ENCODE measurements around the gene TBL1Y.
"Not testable (repeated sequence)": the region's sequence is repeated elsewhere in the genome, so short reads cannot be mapped to it uniquely, and the experiment has no call there.

Gene TBL1Y

DNA sequence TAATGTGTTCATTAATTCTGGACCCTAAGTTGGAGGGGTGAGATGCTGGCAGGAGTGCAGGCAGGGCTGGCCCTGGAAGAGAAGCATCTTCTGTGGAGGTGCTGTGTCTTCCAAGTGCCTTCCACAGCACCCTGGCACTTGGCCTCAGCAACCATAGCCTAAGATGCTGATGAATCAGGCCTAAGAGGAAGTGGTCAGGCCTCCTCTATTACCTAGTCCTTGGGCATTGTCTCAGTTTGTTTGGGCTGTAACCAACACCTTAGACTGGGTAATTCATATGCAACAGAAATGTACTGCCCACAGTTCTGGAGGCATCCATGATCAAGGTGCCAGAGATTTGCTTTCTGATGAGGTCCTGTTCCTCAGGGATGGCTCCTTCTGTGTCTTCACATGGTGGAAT lies 128.5 kb downstream of the TBL1Y start:
- no peak for ATAC-seq
- TF ChIP-seq ARNTL (CRISPR knock-in tag; IDR thresholded peaks at IDR 0.05; ENCODE audit: borderline replicate concordance, low read depth) (no peak), GLIS3 (CRISPR knock-in tag; IDR thresholded peaks at IDR 0.05) (no peak), SNAI2 (CRISPR knock-in tag; IDR thresholded peaks at IDR 0.05) (no peak), BACH2 (CRISPR knock-in tag; IDR thresholded peaks at IDR 0.05; ENCODE audit: borderline replicate concordance) (no peak), CSDC2 (CRISPR knock-in tag; IDR thresholded peaks at IDR 0.05) (no peak), RARB (CRISPR knock-in tag; IDR thresholded peaks at IDR 0.05) (no peak), ISL1 (CRISPR knock-in tag; IDR thresholded peaks at IDR 0.05) (no peak), ZFP3 (CRISPR knock-in tag; IDR thresholded peaks at IDR 0.05) (no peak), ESRRG (CRISPR knock-in tag; IDR thresholded peaks at IDR 0.05) (no peak), ZFP30 (CRISPR knock-in tag; IDR thresholded peaks at IDR 0.05) (no peak), ZC3H10 (CRISPR knock-in tag; IDR thresholded peaks at IDR 0.05) (no peak), ZNF565 (CRISPR knock-in tag; conservative IDR thresholded peaks at IDR 0.05; ENCODE audit: low read depth) (no peak), TCF4 (CRISPR knock-in tag; IDR thresholded peaks at IDR 0.05; ENCODE audit: borderline replicate concordance) (no peak), TOX (CRISPR knock-in tag; IDR thresholded peaks at IDR 0.05; ENCODE audit: borderline replicate concordance) (no peak), PPARA (CRISPR knock-in tag; IDR thresholded peaks at IDR 0.05; ENCODE audit: borderline replicate concordance) (no peak)
- TF ChIP-seq, protein P1, sequence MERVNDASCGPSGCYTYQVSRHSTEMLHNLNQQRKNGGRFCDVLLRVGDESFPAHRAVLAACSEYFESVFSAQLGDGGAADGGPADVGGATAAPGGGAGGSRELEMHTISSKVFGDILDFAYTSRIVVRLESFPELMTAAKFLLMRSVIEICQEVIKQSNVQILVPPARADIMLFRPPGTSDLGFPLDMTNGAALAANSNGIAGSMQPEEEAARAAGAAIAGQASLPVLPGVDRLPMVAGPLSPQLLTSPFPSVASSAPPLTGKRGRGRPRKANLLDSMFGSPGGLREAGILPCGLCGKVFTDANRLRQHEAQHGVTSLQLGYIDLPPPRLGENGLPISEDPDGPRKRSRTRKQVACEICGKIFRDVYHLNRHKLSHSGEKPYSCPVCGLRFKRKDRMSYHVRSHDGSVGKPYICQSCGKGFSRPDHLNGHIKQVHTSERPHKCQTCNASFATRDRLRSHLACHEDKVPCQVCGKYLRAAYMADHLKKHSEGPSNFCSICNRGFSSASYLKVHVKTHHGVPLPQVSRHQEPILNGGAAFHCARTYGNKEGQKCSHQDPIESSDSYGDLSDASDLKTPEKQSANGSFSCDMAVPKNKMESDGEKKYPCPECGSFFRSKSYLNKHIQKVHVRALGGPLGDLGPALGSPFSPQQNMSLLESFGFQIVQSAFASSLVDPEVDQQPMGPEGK (CRISPR knock-in tag; IDR thresholded peaks at IDR 0.05; ENCODE audit: borderline replicate concordance): no peak
- TF ChIP-seq, protein P2, sequence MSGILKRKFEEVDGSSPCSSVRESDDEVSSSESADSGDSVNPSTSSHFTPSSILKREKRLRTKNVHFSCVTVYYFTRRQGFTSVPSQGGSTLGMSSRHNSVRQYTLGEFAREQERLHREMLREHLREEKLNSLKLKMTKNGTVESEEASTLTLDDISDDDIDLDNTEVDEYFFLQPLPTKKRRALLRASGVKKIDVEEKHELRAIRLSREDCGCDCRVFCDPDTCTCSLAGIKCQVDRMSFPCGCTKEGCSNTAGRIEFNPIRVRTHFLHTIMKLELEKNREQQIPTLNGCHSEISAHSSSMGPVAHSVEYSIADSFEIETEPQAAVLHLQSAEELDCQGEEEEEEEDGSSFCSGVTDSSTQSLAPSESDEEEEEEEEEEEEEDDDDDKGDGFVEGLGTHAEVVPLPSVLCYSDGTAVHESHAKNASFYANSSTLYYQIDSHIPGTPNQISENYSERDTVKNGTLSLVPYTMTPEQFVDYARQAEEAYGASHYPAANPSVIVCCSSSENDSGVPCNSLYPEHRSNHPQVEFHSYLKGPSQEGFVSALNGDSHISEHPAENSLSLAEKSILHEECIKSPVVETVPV (CRISPR knock-in tag; IDR thresholded peaks at IDR 0.05): no peak
- TF ChIP-seq, protein P3, sequence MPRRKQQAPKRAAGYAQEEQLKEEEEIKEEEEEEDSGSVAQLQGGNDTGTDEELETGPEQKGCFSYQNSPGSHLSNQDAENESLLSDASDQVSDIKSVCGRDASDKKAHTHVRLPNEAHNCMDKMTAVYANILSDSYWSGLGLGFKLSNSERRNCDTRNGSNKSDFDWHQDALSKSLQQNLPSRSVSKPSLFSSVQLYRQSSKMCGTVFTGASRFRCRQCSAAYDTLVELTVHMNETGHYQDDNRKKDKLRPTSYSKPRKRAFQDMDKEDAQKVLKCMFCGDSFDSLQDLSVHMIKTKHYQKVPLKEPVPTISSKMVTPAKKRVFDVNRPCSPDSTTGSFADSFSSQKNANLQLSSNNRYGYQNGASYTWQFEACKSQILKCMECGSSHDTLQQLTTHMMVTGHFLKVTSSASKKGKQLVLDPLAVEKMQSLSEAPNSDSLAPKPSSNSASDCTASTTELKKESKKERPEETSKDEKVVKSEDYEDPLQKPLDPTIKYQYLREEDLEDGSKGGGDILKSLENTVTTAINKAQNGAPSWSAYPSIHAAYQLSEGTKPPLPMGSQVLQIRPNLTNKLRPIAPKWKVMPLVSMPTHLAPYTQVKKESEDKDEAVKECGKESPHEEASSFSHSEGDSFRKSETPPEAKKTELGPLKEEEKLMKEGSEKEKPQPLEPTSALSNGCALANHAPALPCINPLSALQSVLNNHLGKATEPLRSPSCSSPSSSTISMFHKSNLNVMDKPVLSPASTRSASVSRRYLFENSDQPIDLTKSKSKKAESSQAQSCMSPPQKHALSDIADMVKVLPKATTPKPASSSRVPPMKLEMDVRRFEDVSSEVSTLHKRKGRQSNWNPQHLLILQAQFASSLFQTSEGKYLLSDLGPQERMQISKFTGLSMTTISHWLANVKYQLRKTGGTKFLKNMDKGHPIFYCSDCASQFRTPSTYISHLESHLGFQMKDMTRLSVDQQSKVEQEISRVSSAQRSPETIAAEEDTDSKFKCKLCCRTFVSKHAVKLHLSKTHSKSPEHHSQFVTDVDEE (CRISPR knock-in tag; IDR thresholded peaks at IDR 0.05): no peak

DNA sequence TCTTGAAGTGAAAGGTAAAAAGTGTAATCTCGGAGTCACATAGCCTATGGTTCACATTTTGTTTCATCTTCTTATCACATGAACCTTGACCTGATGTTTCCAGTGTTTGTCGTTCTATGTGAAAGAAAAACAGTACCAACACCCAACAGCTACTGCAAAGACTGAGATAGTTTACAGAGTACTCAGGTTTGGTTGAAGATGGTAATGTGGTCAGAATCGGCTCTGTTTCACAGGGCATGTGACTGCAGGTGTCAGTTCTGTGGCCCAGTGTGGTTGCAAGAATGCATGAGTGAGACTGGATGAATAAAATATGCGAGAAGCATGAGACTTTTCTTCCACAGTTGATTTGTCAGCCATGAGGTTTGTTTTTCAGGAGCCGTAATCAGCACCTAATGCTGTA lies 130.2 kb downstream of the TBL1Y start:
- TF ChIP-seq ESRRG (CRISPR knock-in tag; IDR thresholded peaks at IDR 0.05): no peak
- TF ChIP-seq TCF4 (CRISPR knock-in tag; IDR thresholded peaks at IDR 0.05; ENCODE audit: borderline replicate concordance): no peak
- ATAC-seq: no peak

DNA sequence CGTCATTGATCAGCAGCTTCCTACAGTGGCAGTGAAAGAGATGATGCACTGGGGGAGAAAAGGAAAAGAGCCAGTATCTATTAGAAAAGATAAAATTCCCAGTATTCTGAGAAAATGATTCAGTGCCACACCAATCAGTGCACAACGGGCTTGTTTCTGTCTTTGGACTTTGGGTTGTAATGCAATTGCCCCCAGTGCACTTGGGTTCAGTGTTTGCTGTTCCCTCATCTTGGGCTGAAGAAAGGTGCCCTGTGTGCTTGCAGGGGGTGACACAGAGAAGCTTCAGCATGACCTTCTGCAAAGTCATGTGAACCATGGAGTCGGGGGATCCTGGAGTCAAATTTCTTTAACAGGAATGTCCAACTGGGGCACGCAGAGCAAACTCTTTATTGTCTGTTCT lies 131.5 kb downstream of the TBL1Y start:
- ATAC-seq: no peak
- TF ChIP-seq PPARA (CRISPR knock-in tag; IDR thresholded peaks at IDR 0.05; ENCODE audit: borderline replicate concordance) (no peak), BACH2 (CRISPR knock-in tag; IDR thresholded peaks at IDR 0.05; ENCODE audit: borderline replicate concordance) (no peak), OSR1 (CRISPR knock-in tag; IDR thresholded peaks at IDR 0.05) (no peak), CSDC2 (CRISPR knock-in tag; IDR thresholded peaks at IDR 0.05) (no peak), ZC3H10 (CRISPR knock-in tag; IDR thresholded peaks at IDR 0.05) (no peak), TOX (CRISPR knock-in tag; IDR thresholded peaks at IDR 0.05; ENCODE audit: borderline replicate concordance) (no peak), ZNF565 (CRISPR knock-in tag; conservative IDR thresholded peaks at IDR 0.05; ENCODE audit: low read depth) (no peak), ARNTL (CRISPR knock-in tag; IDR thresholded peaks at IDR 0.05; ENCODE audit: borderline replicate concordance, low read depth) (no peak), SNAI2 (CRISPR knock-in tag; IDR thresholded peaks at IDR 0.05) (no peak), GLIS3 (CRISPR knock-in tag; IDR thresholded peaks at IDR 0.05) (no peak)
- TF ChIP-seq, protein P3 (CRISPR knock-in tag; IDR thresholded peaks at IDR 0.05): no peak
- TF ChIP-seq, protein P4, sequence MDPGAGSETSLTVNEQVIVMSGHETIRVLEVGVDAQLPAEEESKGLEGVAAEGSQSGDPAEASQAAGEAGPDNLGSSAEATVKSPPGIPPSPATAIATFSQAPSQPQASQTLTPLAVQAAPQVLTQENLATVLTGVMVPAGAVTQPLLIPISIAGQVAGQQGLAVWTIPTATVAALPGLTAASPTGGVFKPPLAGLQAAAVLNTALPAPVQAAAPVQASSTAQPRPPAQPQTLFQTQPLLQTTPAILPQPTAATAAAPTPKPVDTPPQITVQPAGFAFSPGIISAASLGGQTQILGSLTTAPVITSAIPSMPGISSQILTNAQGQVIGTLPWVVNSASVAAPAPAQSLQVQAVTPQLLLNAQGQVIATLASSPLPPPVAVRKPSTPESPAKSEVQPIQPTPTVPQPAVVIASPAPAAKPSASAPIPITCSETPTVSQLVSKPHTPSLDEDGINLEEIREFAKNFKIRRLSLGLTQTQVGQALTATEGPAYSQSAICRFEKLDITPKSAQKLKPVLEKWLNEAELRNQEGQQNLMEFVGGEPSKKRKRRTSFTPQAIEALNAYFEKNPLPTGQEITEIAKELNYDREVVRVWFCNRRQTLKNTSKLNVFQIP (CRISPR knock-in tag; IDR thresholded peaks at IDR 0.05; ENCODE audit: borderline replicate concordance, low read depth): no peak
- TF ChIP-seq, protein P2 (CRISPR knock-in tag; IDR thresholded peaks at IDR 0.05): no peak

DNA sequence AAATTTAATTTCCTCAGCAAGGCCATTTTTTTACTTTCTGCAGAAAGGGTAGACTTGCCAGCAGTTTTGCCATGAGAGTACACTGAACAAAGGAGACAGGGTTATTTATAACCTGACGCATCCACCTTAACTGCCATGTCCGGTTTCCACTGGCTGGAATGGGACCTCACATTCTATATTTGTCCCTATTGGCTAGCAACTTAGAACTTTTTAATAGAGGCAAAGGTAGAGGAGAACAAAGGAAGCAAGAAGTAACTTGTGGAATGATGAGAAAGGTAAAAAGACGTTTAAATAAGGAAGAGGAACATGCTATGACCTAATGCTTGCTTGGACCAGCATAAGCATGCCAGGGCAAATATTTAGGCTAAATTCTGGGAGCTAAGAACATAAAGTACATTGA lies 142.0 kb downstream of the TBL1Y start:
- ATAC-seq: not testable (repeated sequence)
